NCI-H1436 treated with DMSO at 0.1 percent for 48 hours (cell line): ENCODE data around the gene CAMTA1.

Experiments
- DNase-seq: peaks from one replicate; lab custom pipeline; 2025; lab: John Stamatoyannopoulos, UW

CAMTA1 gene

GRCh38 chr1:6958407-6959030, 173.3 kb downstream of the CAMTA1 start:
- DNase-seq = no peak

- DNase-seq = no peak
Observed at GRCh38 chr1:6959491-6959890, 174.2 kb downstream of the CAMTA1 start.

- DNase-seq = no peak
Observed at GRCh38 chr1:6960291-6960811, 175.1 kb downstream of the CAMTA1 start.

GRCh38 chr1:6960860-6961259, 175.6 kb downstream of the CAMTA1 start:
- no peak for DNase-seq

GRCh38 chr1:6961289-6961688, 176.0 kb downstream of the CAMTA1 start:
- DNase-seq = no peak

DNA sequence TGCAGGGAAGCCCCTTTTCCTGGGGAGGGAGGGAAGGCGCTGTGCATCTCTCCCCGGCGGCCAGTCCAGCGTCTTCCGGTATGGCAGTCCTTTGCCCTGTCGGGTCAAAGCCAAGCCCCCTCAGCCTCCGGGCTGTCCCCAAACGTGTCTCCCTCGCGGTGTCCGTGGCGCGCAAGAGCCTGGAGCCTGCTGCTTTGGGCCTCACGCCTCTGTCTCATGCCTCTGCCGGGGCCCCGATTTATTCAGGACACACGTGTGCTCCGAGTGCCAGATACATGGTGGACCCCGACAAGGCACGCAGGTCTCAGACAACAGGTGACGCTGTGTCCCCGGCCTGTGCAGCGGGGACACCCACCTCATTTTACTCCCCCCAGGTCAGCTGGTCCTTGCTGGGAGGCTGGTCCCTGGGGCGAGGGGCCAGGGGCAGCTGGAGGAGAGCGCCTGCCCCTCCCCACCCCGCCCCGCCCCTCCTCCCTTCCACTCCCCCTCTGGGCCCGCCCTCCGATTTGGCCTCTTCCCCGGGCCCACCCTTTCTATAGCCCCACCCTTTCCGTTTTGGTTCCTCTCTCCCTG, 176.7 kb downstream of the CAMTA1 start:
- no peak for DNase-seq

DNA sequence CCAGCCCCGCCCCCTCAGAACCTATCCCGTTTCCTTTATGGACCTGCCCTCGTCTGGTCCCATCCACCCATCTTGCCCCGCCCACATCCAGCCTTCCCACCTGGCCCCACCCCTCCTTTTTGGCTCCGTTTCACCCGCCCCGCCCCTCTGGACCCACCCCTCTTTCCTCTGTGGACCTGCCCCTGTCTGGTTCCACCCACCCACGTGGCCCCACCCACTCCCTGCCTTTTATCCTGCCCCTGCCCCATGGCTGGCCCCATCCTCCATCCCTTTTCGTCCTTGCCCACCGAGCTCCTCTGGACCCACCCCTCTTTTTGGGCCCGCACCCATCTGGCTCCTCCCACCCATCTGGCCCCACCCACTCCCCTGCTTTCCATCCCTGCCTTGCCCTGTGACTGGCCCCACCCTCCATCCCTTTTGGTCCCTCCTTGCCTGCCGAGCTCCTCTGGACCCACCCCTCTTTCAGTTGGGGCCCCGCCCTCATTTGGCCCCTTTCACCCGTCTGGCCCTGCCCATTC, 177.3 kb downstream of the CAMTA1 start:
- no peak for DNase-seq

DNA sequence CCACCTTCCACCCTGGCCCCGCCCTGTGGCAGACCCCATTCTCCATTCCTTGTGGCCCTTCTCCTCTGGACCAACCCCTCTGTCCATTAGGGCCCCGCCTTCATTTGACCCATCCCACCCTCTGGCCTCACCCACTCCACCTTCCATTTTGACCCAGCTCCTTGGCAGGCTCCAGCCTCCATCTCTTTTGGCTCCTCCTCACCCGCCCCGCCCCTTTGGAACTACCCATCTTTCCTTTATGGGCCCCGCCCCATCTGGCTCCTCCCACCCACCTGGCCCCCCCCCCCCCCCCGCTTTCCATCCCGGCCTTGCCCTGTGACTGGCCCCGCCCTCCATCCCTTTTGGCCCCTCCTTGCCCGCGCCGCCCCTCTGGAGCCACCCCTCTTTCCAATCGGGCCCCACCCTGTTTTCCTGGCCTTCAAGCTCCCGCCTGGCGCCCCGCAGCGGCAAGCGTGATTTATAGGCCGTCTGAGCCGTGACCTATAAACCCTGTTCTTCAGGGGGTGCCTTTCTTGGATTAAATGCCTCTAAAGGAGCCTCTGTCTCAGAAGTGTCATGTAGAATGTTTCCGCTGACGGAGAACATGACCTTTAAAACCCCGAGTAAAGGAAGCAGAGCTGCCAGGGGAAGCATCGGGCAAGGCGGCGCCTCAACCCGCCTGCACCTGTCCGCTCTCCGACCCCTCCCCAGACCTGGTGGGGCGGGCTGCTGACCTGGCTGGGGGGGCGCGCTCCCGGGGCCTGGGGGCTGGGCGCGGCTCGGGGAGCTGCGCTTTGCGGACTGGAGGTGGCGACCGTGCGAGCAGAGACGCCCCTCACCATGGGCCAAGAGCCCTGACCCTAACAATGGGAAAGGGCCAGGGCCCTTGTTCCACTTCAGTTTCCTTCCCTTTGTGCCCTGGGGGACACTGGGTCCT, 178.0 kb downstream of the CAMTA1 start:
- DNase-seq = no peak

GRCh38 chr1:6963912-6964307, 178.7 kb downstream of the CAMTA1 start:
- no peak for DNase-seq

- DNase-seq = no peak
Observed at GRCh38 chr1:6965083-6965934, 180.1 kb downstream of the CAMTA1 start.

GRCh38 chr1:6965935-6966241, 180.6 kb downstream of the CAMTA1 start:
- DNase-seq = no peak

- DNase-seq = no peak
Observed at GRCh38 chr1:6966326-6966725, 181.1 kb downstream of the CAMTA1 start.

DNA sequence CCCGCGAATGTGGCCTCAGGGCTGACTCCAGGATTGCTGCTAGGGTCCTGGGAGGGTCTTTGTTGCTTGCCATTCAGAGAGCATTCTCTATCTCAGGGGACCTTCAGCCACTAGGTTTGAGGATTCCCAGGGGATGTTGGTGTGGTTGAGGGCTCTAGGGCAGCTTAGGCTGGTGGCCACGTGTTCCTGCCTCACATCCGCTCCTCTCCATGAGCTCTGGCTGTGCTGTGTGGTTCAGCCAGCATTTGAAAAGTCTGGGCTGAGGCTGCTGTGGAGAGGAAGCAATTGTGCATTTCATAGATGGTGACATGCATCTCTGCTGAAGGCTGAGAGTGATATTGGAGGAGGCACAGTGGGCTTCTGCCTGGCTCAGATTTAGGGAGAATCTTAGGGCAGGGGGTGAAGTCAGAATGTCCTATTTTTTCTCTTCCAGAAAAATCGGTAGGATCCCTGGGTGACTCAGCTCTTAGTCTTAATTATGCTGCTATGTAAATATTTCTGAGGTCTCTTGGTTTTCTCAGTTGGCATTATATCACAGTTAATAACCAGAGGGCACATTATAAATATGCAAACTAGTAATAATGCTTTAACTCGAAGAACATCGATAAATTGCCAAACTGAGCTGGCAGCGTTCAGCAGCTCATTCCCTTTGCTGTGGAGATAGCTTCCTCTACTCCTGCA, 182.3 kb downstream of the CAMTA1 start:
- DNase-seq = no peak

DNA sequence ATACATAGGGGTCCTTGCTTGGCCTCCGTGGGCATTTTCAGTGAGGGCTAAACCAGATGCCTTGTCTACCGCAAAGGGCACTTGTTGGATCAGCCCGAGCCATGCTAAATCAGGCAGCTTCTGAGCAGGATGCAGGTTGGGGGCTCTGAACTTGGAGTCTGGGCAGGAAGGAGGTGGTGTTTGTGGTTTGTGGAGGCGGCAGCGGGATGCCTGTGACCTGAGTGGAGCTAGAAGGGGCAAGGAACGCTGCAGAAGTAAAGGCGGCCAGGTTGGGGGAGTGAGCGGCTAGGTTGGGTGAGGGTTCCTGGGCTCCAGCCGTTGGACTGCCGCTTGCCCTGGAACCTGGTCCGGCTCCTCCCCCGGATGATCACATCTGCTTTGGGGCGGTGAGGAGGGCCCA, 183.9 kb downstream of the CAMTA1 start:
- DNase-seq = no peak

- DNase-seq = no peak
Observed at GRCh38 chr1:6969762-6970161, 184.5 kb downstream of the CAMTA1 start.

DNA sequence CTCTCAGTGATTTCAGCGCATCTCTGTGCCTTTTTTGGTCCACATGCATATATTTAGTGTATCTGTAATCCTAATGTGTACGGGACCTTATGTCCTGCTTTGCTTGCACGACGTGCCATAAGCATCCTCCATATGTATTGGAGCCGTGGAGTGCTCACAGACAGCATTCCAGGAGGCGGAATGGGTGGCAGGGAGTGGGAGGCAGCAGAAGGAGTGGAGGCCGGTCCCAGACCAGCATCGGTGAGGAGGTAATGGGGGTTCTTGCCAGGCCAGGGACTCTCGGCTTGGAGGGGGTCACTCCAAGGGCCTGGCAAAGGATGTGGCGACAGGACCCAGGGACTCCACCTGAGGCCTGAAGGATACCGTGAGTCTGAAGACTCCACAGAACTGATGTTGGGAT, 185.0 kb downstream of the CAMTA1 start:
- DNase-seq = no peak

DNA sequence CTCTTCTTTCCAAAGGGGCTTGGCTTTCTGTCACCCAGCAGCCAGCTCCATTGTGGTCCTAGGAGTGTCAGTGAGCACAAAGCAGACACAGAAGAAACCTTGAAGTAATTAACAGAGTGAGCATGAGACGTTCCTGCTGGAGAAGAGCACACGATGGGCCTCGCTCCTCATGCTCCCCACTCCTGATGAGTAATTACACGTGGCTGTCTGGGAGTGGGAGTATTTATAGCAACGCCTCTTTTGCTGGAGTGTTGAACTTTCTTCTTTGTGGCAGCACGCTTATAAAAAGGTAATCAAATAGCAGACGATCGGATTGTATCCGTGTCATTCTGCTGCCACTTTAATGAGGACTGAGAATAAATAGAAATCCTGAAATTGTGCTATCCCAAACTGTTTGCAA, 185.8 kb downstream of the CAMTA1 start:
- no peak for DNase-seq

GRCh38 chr1:6971699-6972098, 186.4 kb downstream of the CAMTA1 start:
- no peak for DNase-seq

DNA sequence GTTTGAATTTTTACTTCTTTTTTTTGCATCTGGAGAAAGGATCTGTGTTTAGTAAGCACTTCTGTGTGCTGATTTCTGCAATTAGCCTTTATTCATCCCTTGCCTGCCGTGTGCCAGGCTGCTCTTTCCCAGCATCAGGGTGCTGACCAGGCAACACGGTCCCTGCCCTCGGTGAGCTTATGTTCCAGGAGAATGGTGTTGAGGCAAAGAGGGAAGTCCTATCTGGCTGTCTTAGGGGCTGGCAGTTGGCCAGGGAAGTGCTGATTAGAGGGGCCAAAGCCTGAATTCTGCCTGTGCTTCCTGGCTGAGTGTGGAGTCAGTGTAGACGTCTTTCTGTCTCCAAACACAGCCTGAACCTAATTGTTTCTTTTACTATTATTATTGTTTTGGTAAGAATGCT, 187.1 kb downstream of the CAMTA1 start:
- DNase-seq = no peak

GRCh38 chr1:6975331-6976043, 190.2 kb downstream of the CAMTA1 start:
- no peak for DNase-seq

DNA sequence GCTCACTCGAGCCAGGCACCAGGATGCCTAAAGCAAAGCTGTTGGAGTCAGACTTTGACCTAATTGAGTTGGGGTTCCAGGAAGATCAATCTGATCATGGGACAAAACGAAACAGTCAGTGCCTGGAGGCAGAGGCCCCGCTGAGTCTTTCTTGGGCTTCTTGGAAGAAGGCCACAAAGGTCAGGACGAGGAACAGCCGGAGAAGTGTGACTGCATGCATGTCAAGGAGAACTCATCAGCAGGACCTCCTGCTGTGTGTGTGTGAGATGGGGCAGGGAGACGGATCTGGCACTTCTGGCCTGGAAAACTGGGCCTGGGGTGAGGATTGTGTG, 190.8 kb downstream of the CAMTA1 start:
- no peak for DNase-seq
